GM12878 (cell line): ENCODE data around the gene NPW. TPM values are rescaled to one million over a fixed set of nuclear protein-coding genes. Genes with fewer than 3 reads are reported as not detected.

Source experiments
- ATAC-seq: fragments of 200-7000 bp; cut with Tn5 transposase; 3 replicates; pipeline ENCODE4 v1.9.1; 2020; ENCODE audit warnings: mild to moderate bottlenecking, moderate library complexity
- BruUV-seq: library from RNA; stranded (reverse); fragments of 400-500 nt; replicated peaks from 2 replicates; lab custom pipeline; 2021; lab: Mats Ljungman, UMichigan
- CTCF ChIA-PET: fragments of 300-600 bp; sonication (Branson Sonifier 250); formaldehyde crosslinking; extraction: SDS; loops from one replicate; lab custom pipeline; 2021; ENCODE audit warnings: inconsistent platforms; lab: Yijun Ruan, JAX
- POLR2A ChIA-PET: fragments of 350-600 bp; formaldehyde crosslinking; extraction: SDS; loops from one replicate; lab custom pipeline; 2021; ENCODE audit warnings: inconsistent platforms; lab: Charles Lee
- RAD21 ChIA-PET: fragments of 300-600 bp; sonication (Branson Sonifier 250); formaldehyde crosslinking; loops from one replicate; lab custom pipeline; 2023; ENCODE audit warnings: antibody characterized with exemption; ENCODE audit not compliant: unreplicated experiment; lab: Charles Lee
- SMC1A ChIA-PET: fragments of 300-600 bp; sonication (Branson Sonifier 250); formaldehyde crosslinking; loops from one replicate; lab custom pipeline; 2023; ENCODE audit not compliant: unreplicated experiment, uncharacterized antibody; lab: Charles Lee
- DNase-seq: peaks from one replicate; pipeline ENCODE4 v3.0.0-alpha.2; 2011; ENCODE audit warnings: low read depth, low spot score
- FAIRE-seq: peaks from 3 replicates; lab custom pipeline; 2011; peaks lifted over from hg19 to GRCh38; lab: Jason Lieb, UNC
- H2AFZ ChIP-seq: 2 replicates; pipeline ENCODE4 v1.6.0; 2011; ENCODE audit warnings: low read depth, low read length, control low read depth; ENCODE audit not compliant: control insufficient read depth
- H3K27ac ChIP-seq: 2 replicates; pipeline ENCODE4 v1.5.1; 2011; ENCODE audit warnings: control low read depth; ENCODE audit not compliant: control insufficient read depth, insufficient read depth
- H3K27me3 ChIP-seq, 2 experiments: replicated peaks in 1 of 2; 2 replicates each; pipeline versions ENCODE4 v1.6.0 to v1.6.1; 2011; ENCODE audit warnings: low read length in 1 of 2; ENCODE audit not compliant: control insufficient read depth in 2 of 2, insufficient read depth in 2 of 2
- H3K36me3 ChIP-seq, 2 experiments: 2 replicates each; pipeline ENCODE4 v1.5.1; 2011; ENCODE audit warnings: low read length in 1 of 2; ENCODE audit not compliant: control insufficient read depth in 2 of 2, insufficient read depth in 2 of 2
- H3K4me1 ChIP-seq: 2 replicates; pipeline ENCODE4 v1.6.1; 2011; ENCODE audit warnings: mild to moderate bottlenecking, low read length, moderate library complexity, mixed read lengths; ENCODE audit not compliant: control insufficient read depth, insufficient read depth
- H3K4me2 ChIP-seq: 2 replicates; pipeline ENCODE4 v1.6.0; 2011; ENCODE audit warnings: control low read depth; ENCODE audit not compliant: control insufficient read depth, insufficient read depth
- H3K4me3 ChIP-seq: fragments of 200-600 bp; sonication (generic); 2 replicates; pipeline ENCODE4 v1.5.1; 2016
- H3K79me2 ChIP-seq: 2 replicates; pipeline ENCODE4 v1.6.0; 2011; ENCODE audit warnings: low read length; ENCODE audit not compliant: control insufficient read depth, insufficient read depth
- H3K9ac ChIP-seq: 2 replicates; pipeline ENCODE4 v1.8.0; 2011; ENCODE audit warnings: low read length, control low read depth, mixed read lengths; ENCODE audit not compliant: control insufficient read depth, insufficient read depth
- H3K9me3 ChIP-seq: replicated peaks from 3 replicates; pipeline ENCODE4 v1.5.1; 2011; ENCODE audit warnings: mild to moderate bottlenecking, low read length; ENCODE audit not compliant: control insufficient read depth, insufficient read depth
- H4K20me1 ChIP-seq: 2 replicates; pipeline ENCODE4 v1.6.0; 2011; ENCODE audit not compliant: control insufficient read depth, insufficient read depth
- CBX5 ChIP-seq: sonication (generic); IDR thresholded peaks from 2 replicates; pipeline ENCODE4 v1.6.1; 2016; ENCODE audit warnings: low read depth, moderate library complexity, mild to moderate bottlenecking, inconsistent platforms
- ETV6 ChIP-seq, 2 experiments: fragments of 450-650 bp in 1 of 2; IDR thresholded peaks in 1 of 2; conservative IDR thresholded peaks in 1 of 2; 2 replicates each; pipeline ENCODE4 v1.6.1; 2014; ENCODE audit warnings: antibody characterized with exemption in 1 of 2, borderline replicate concordance in 1 of 2, low read depth in 1 of 2, mild to moderate bottlenecking in 1 of 2, moderate library complexity in 1 of 2
- HDAC2 ChIP-seq: fragments of 200-600 bp; sonication (generic); IDR thresholded peaks from 2 replicates; pipeline ENCODE4 v1.6.1; 2017
- NFYB ChIP-seq: IDR thresholded peaks from 2 replicates; pipeline ENCODE4 v1.6.1; 2011; ENCODE audit warnings: low read depth, mild to moderate bottlenecking, low read length, improper control_type of control experiment, moderate library complexity; ENCODE audit not compliant: insufficient read depth
- SPI1 ChIP-seq: IDR thresholded peaks from 2 replicates; pipeline ENCODE4 v1.6.1; 2011; ENCODE audit warnings: low read depth, mild to moderate bottlenecking, low read length, moderate library complexity, borderline replicate concordance; ENCODE audit not compliant: insufficient read depth
- TARDBP ChIP-seq: IDR thresholded peaks from 2 replicates; pipeline ENCODE4 v1.6.1; 2016; ENCODE audit warnings: borderline replicate concordance
- ZNF217 ChIP-seq: fragments of 450-650 bp; IDR thresholded peaks from 2 replicates; pipeline ENCODE4 v1.6.1; 2017; ENCODE audit warnings: antibody characterized with exemption, mild to moderate bottlenecking
- ZNF622 ChIP-seq: fragments of 450-650 bp; IDR thresholded peaks from 2 replicates; pipeline ENCODE4 v1.6.1; 2017; ENCODE audit warnings: mild to moderate bottlenecking, inconsistent platforms
- ZSCAN29 ChIP-seq: fragments of 450-650 bp; IDR thresholded peaks from 2 replicates; pipeline ENCODE4 v1.6.1; 2017; ENCODE audit warnings: mild to moderate bottlenecking, moderate library complexity
- WGBS: methylation state at CpG from one replicate; pipeline ENCODE4 v1.1.6; 2016; ENCODE audit warnings: low lambda C conversion rate; ENCODE audit not compliant: insufficient replicate concordance, insufficient coverage; ENCODE audit errors: missing lambda C conversion rate; 5-methylcytosine and 5-hydroxymethylcytosine counted together
- in situ Hi-C: fragments of 300-500 bp; cut with MboI; formaldehyde crosslinking; loops from 9 replicates; pipeline ENCODE4 v1.14.3; 2018; ENCODE audit warnings: mixed read lengths
- intact Hi-C: fragments of 100-400 bp; cut with micrococcal nuclease; formaldehyde crosslinking; loops from one replicate; pipeline ENCODE4 v1.14.2; 2022; ENCODE audit not compliant: unreplicated experiment
- polyA plus RNA-seq, 11 experiments: library from polyadenylated mRNA; depleted of rRNA in 4 of 11; unstranded in 6 of 11; stranded (reverse) in 5 of 11; fragments of >200 nt; fragmentation: Nextera tagmentation in 4 of 11; fragmentation: Illumina TruSeq in 1 of 11; extraction: Ambion mirVana in 4 of 11; extraction: Trizol in 1 of 11; gene quantifications; 1 replicate in 1 of 11; 2 replicates in 10 of 11; pipeline versions ENCODE4 v1.2.1 to v1.2.3, GENCODE V29; 2011 to 2016; ENCODE audit warnings: inconsistent platforms in 2 of 11, missing spikeins in 2 of 11, low read depth in 1 of 11
- total RNA-seq, 4 experiments: library from RNA; depleted of rRNA in 3 of 4; stranded (reverse); fragments of >200 nt in 3 of 4; fragmentation: Illumina TruSeq in 1 of 4; extraction: Trizol in 1 of 4; gene quantifications; 2 replicates each; pipeline versions ENCODE4 v1.2.1 to v1.2.3, GENCODE V29; 2013 to 2021
- TF ChIP-seq, protein P1 (sequence below): fragments of 450-650 bp; IDR thresholded peaks from 2 replicates; pipeline ENCODE4 v1.6.1; 2017; ENCODE audit warnings: mild to moderate bottlenecking, low read depth, inconsistent platforms; ENCODE audit not compliant: poor library complexity, severe bottlenecking
- TF ChIP-seq, protein P2 (sequence below): IDR thresholded peaks from 2 replicates; pipeline ENCODE4 v1.6.1; 2011; ENCODE audit warnings: borderline replicate concordance, low read depth, mild to moderate bottlenecking, moderate library complexity, low read length; ENCODE audit not compliant: insufficient read depth, poor library complexity, severe bottlenecking
- TF ChIP-seq, protein P3 (sequence below): fragments of 150-350 bp; IDR thresholded peaks from 2 replicates; pipeline ENCODE4 v1.6.1; 2014; ENCODE audit warnings: mild to moderate bottlenecking, low read depth, low read length

NPW gene
- total and polyA plus RNA-seq, 10 of the 15 experiments (the other 5 are each of a cell fraction or from before 2014, with no cell fraction given), result 0.23 to 2.5 (median 0.98) TPM; not detected in 4

DNA sequence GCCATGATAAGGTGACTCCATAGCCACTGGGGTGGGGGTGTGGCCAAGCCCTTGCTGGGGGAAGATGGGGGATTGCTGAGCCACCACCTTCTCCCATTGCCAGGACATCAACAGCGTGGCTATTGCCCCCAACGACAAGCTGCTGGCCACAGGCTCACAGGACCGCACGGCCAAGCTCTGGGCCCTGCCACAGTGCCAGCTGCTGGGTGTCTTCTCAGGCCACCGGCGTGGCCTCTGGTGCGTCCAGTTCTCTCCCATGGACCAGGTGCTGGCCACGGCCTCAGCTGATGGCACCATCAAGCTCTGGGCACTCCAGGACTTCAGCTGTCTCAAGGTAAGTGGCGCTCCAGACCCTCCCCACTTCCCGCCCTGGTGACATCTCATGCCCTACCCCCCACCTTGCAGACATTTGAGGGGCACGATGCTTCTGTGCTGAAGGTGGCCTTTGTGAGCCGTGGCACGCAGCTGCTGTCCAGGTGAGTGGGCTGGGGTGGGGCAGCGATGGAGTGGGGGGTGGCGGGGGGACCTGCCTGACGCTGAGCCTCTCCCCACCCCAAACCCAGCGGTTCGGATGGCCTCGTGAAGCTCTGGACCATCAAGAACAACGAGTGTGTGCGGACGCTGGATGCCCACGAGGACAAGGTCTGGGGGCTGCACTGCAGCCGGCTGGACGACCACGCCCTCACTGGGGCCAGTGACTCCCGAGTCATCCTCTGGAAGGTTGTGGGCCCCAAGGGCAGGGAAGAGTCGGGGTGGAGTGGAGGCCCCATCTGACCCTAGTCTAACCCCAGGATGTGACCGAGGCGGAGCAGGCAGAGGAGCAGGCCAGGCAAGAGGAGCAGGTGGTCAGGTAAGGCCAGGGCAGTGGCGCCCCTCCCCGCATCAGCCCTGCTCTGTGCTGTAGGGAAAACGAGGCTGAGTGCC lies 42.4 kb upstream of the NPW start (continued):
- TF ChIP-seq ETV6 (conservative IDR thresholded peaks at IDR 0.05 in 1 of 2, IDR thresholded peaks at IDR 0.05 in 1 of 2; ENCODE audit: borderline replicate concordance in 1 of 2, low read depth in 1 of 2) (no peak), CBX5 (no peak), NFYB (no peak), ZSCAN29 (no peak)
- TF ChIP-seq, protein P1, sequence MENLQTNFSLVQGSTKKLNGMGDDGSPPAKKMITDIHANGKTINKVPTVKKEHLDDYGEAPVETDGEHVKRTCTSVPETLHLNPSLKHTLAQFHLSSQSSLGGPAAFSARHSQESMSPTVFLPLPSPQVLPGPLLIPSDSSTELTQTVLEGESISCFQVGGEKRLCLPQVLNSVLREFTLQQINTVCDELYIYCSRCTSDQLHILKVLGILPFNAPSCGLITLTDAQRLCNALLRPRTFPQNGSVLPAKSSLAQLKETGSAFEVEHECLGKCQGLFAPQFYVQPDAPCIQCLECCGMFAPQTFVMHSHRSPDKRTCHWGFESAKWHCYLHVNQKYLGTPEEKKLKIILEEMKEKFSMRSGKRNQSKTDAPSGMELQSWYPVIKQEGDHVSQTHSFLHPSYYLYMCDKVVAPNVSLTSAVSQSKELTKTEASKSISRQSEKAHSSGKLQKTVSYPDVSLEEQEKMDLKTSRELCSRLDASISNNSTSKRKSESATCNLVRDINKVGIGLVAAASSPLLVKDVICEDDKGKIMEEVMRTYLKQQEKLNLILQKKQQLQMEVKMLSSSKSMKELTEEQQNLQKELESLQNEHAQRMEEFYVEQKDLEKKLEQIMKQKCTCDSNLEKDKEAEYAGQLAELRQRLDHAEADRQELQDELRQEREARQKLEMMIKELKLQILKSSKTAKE, result no peak

DNA sequence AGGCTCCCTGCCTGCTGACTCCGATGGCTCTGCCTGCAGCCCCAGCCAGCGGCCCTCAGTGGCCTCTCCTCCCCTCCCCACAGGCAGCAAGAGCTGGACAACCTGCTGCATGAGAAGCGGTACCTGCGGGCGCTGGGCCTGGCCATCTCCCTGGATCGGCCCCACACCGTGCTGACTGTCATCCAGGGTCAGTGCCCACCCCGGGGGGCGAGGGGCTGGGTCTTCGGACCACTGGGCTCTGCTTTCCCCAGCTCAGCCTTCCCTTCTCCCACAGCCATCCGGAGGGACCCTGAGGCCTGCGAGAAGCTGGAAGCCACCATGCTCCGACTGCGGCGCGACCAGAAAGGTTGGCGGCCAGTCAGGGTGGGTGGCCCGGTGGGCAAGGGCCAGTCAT lies 41.7 kb upstream of the NPW start:
- BruUV-seq, result no TSS peak
- Histone ChIP-seq H4K20me1 (no peaks in the 10 kb centered on the region), H3K27me3 (0 out of 4 replicates have a peak, but pooled peaks cover 0 to 2% of the 10 kb centered on the region in 2 experiments), H2AFZ (no peak overlapping the region)
- intact Hi-C loops, result no loop called here
- POLR2A ChIA-PET, result interaction anchor here (1.6 kb wide), 1 partner anchor 13 kb away, joined by 6 read pairs; the partner anchor contains the start of gene RPS2
- SMC1A ChIA-PET, result no interaction called here
- CTCF ChIA-PET, result no interaction called here
- FAIRE-seq, result no peak
- TF ChIP-seq ZNF622 (no peak), TARDBP (no peak), HDAC2 (no peak), ZNF217 (no peak), SPI1 (no peak)
- TF ChIP-seq, protein P2, sequence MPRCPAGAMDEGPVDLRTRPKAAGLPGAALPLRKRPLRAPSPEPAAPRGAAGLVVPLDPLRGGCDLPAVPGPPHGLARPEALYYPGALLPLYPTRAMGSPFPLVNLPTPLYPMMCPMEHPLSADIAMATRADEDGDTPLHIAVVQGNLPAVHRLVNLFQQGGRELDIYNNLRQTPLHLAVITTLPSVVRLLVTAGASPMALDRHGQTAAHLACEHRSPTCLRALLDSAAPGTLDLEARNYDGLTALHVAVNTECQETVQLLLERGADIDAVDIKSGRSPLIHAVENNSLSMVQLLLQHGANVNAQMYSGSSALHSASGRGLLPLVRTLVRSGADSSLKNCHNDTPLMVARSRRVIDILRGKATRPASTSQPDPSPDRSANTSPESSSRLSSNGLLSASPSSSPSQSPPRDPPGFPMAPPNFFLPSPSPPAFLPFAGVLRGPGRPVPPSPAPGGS, result no peak
- TF ChIP-seq, protein P3, sequence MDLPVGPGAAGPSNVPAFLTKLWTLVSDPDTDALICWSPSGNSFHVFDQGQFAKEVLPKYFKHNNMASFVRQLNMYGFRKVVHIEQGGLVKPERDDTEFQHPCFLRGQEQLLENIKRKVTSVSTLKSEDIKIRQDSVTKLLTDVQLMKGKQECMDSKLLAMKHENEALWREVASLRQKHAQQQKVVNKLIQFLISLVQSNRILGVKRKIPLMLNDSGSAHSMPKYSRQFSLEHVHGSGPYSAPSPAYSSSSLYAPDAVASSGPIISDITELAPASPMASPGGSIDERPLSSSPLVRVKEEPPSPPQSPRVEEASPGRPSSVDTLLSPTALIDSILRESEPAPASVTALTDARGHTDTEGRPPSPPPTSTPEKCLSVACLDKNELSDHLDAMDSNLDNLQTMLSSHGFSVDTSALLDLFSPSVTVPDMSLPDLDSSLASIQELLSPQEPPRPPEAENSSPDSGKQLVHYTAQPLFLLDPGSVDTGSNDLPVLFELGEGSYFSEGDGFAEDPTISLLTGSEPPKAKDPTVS, result no peak
- TF ChIP-seq, all 136 proteins: peak for 0
- 97% methylated on average over 17 of the region's 18 CpGs for WGBS
- ATAC-seq (no peak), DNase-seq (no peak)
- no peaks in the 10 kb centered on the region for H3K9me3 ChIP-seq
- in situ Hi-C loops, result no loop called here
- H3K27ac ChIP-seq, result no peak overlapping the region
- H3K4me3 ChIP-seq, result no peak overlapping the region
- peaks cover 6% of the 10 kb centered on the region for H3K79me2 ChIP-seq
- no peak overlapping the region for H3K9ac ChIP-seq
- RAD21 ChIA-PET, result no interaction called here
- H3K36me3 ChIP-seq, result peaks cover 0 to 36% of the 10 kb centered on the region in 2 experiments; a peak in 3 of 4 replicates
- no peak overlapping the region for H3K4me2 ChIP-seq
- H3K4me1 ChIP-seq, result peaks cover 15% of the 10 kb centered on the region
